HEK293T (cell line): Measurements from ENCODE around the gene BBS10.

Source experiments
- CTBP1 ChIP-seq: fragments of 450-650 bp; IDR thresholded peaks from 2 replicates; pipeline ENCODE4 v1.6.1; 2016; ENCODE audit warnings: borderline replicate concordance
- FOXK2 ChIP-seq: fragments of 450-650 bp; IDR thresholded peaks from 2 replicates; pipeline ENCODE4 v1.6.1; 2016; ENCODE audit warnings: mild to moderate bottlenecking
- TARDBP ChIP-seq: fragments of 450-650 bp; IDR thresholded peaks from 2 replicates; pipeline ENCODE4 v1.6.1; 2016

- no peak for TF ChIP-seq FOXK2
- TF ChIP-seq CTBP1: no peak
- TF ChIP-seq TARDBP: no peak
Measured at GRCh38 chr12:76316468-76316867, 31.7 kb downstream of the BBS10 start.
